Neural cell (in vitro differentiated cells): ENCODE measurements around the gene KATNAL1. TPM values are rescaled to one million over a fixed set of nuclear protein-coding genes. Genes with fewer than 3 reads are reported as not detected.

Experiments used
- H2AFZ ChIP-seq: fragments of 200-600, 300-800 bp; sonication (generic), shearing (Covaris generic); 2 replicates; pipeline ENCODE4 v1.6.0; 2014; ENCODE audit warnings: low read depth, mild to moderate bottlenecking, antibody characterized with exemption, low read length, moderate library complexity
- H3F3A ChIP-seq: fragments of 200-600 bp; shearing (Covaris generic); 2 replicates; pipeline ENCODE4 v1.6.1; 2016; ENCODE audit warnings: mild to moderate bottlenecking, moderate library complexity, mixed read lengths, antibody characterized with exemption, low read length; ENCODE audit not compliant: insufficient read depth, poor library complexity, severe bottlenecking
- H3K27ac ChIP-seq: fragments of 200-600, 300-800 bp; sonication (generic), shearing (Covaris generic); 2 replicates; pipeline ENCODE4 v1.5.1; 2014; ENCODE audit warnings: mild to moderate bottlenecking, low read length, moderate library complexity
- H3K27me3 ChIP-seq: fragments of 300-800, 200-600 bp; sonication (generic), shearing (Covaris generic); 2 replicates; pipeline ENCODE4 v1.6.0; 2014; ENCODE audit warnings: mild to moderate bottlenecking, low read depth, low read length, moderate library complexity; ENCODE audit not compliant: insufficient read depth
- H3K36me3 ChIP-seq: fragments of 300-800, 200-600 bp; sonication (generic), shearing (Covaris generic); 2 replicates; pipeline ENCODE4 v1.5.1; 2014; ENCODE audit warnings: mild to moderate bottlenecking, antibody characterized with exemption, low read length, moderate library complexity; ENCODE audit not compliant: insufficient read depth
- H3K4me2 ChIP-seq: fragments of 300-800, 200-600 bp; sonication (generic), shearing (Covaris generic); 2 replicates; pipeline ENCODE4 v1.6.0; 2014; ENCODE audit warnings: mild to moderate bottlenecking, low read length
- H3K4me3 ChIP-seq: fragments of 300-800, 200-600 bp; sonication (generic), shearing (Covaris generic); 2 replicates; pipeline ENCODE4 v1.5.1; 2014; ENCODE audit warnings: mild to moderate bottlenecking, low read length, moderate library complexity
- H3K79me2 ChIP-seq: fragments of 200-600 bp; shearing (Covaris generic); replicated peaks from 2 replicates; pipeline ENCODE4 v1.6.0; 2014; ENCODE audit warnings: mild to moderate bottlenecking, low read length, moderate library complexity; ENCODE audit not compliant: insufficient read depth
- H3K9ac ChIP-seq: fragments of 300-800, 200-600 bp; sonication (generic), shearing (Covaris generic); 2 replicates; pipeline ENCODE4 v1.6.1; 2016; ENCODE audit warnings: mild to moderate bottlenecking, low read length, mixed read lengths
- H3K9me2 ChIP-seq: fragments of 200-600 bp; shearing (Covaris generic); 2 replicates; pipeline ENCODE4 v1.6.1; 2016; ENCODE audit warnings: mild to moderate bottlenecking, low read length, mixed read lengths; ENCODE audit not compliant: insufficient read depth
- H3K9me3 ChIP-seq: fragments of 200-600, 300-800 bp; sonication (generic), shearing (Covaris generic); 2 replicates; pipeline ENCODE4 v1.6.1; 2016; ENCODE audit warnings: mild to moderate bottlenecking, mixed run types, low read length, moderate library complexity, mixed read lengths
- H4K20me1 ChIP-seq: fragments of 200-600 bp; shearing (Covaris generic); 2 replicates; pipeline ENCODE4 v1.6.1; 2016; ENCODE audit warnings: mild to moderate bottlenecking, mixed run types; ENCODE audit not compliant: insufficient read depth
- EP300 ChIP-seq: fragments of 450-650 bp; conservative IDR thresholded peaks from 2 replicates; pipeline ENCODE4 v1.6.1; 2014; ENCODE audit warnings: antibody characterized with exemption, mild to moderate bottlenecking, moderate library complexity; ENCODE audit not compliant: poor library complexity, severe bottlenecking
- EZH2 ChIP-seq: fragments of 200-600, 300-800 bp; shearing (Covaris generic), sonication (generic); IDR thresholded peaks from 2 replicates; pipeline ENCODE4 v1.6.1; 2014; ENCODE audit warnings: antibody characterized with exemption, low read length, borderline replicate concordance, mild to moderate bottlenecking; ENCODE audit not compliant: insufficient read depth, poor library complexity, severe bottlenecking
- MXI1 ChIP-seq: fragments of 450-650 bp; conservative IDR thresholded peaks from 2 replicates; pipeline ENCODE4 v1.6.1; 2014; ENCODE audit warnings: antibody characterized with exemption, mild to moderate bottlenecking; ENCODE audit not compliant: poor library complexity, severe bottlenecking
- POLR2AphosphoS5 ChIP-seq: IDR thresholded peaks from 2 replicates; pipeline ENCODE4 v1.6.1; 2012
- RAD21 ChIP-seq: fragments of 450-650 bp; conservative IDR thresholded peaks from 2 replicates; pipeline ENCODE4 v1.6.1; 2014; ENCODE audit warnings: antibody characterized with exemption, mild to moderate bottlenecking, moderate library complexity
- REST ChIP-seq: IDR thresholded peaks from 2 replicates; pipeline ENCODE4 v1.6.1; 2012; ENCODE audit warnings: borderline replicate concordance
- SMC3 ChIP-seq: fragments of 450-650 bp; conservative IDR thresholded peaks from 2 replicates; pipeline ENCODE4 v1.6.1; 2014; ENCODE audit warnings: antibody characterized with exemption, mild to moderate bottlenecking, moderate library complexity; ENCODE audit not compliant: poor library complexity
- polyA plus RNA-seq: library from polyadenylated mRNA; depleted of rRNA; stranded (reverse); fragments of >200 nt; gene quantifications from 2 replicates; pipeline ENCODE4 v1.2.3, GENCODE V29; 2014
- TF ChIP-seq, protein P1 (sequence below): fragments of 450-650 bp; IDR thresholded peaks from 2 replicates; pipeline ENCODE4 v1.5.1; 2014; ENCODE audit warnings: antibody characterized with exemption, mild to moderate bottlenecking, moderate library complexity; ENCODE audit not compliant: poor library complexity, severe bottlenecking

The KATNAL1 gene
- polyA plus RNA-seq, 1 donor from 2014 or later, result 24.9 TPM

DNA sequence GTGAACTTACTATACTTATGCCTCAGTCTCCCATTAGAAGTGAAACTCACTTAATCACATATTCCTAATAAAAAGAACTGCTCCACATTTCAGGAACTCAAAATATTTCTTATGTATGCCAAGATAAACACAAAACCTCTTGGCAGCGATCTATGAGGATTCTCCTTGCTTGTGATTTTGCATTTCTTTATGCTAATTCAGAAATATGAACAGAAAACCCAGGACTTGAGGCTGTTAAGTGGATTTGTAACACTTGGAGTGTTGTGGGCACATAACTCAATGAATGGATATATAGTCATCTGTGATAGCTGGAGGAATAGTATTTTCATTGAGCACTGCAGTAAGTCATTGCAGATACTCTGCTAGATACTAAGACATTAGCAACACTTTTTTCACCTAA is 5.6 kb upstream of the KATNAL1 start (continued):
- TF ChIP-seq, protein P1, sequence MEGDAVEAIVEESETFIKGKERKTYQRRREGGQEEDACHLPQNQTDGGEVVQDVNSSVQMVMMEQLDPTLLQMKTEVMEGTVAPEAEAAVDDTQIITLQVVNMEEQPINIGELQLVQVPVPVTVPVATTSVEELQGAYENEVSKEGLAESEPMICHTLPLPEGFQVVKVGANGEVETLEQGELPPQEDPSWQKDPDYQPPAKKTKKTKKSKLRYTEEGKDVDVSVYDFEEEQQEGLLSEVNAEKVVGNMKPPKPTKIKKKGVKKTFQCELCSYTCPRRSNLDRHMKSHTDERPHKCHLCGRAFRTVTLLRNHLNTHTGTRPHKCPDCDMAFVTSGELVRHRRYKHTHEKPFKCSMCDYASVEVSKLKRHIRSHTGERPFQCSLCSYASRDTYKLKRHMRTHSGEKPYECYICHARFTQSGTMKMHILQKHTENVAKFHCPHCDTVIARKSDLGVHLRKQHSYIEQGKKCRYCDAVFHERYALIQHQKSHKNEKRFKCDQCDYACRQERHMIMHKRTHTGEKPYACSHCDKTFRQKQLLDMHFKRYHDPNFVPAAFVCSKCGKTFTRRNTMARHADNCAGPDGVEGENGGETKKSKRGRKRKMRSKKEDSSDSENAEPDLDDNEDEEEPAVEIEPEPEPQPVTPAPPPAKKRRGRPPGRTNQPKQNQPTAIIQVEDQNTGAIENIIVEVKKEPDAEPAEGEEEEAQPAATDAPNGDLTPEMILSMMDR, result no peak

- Histone ChIP-seq H3K4me2 (no peak overlapping the region), H3K27ac (no peak overlapping the region), H3F3A (no peaks in the 10 kb centered on the region)
Measured at GRCh38 chr13:30308548-30308947, 1.2 kb upstream of the KATNAL1 start.

DNA sequence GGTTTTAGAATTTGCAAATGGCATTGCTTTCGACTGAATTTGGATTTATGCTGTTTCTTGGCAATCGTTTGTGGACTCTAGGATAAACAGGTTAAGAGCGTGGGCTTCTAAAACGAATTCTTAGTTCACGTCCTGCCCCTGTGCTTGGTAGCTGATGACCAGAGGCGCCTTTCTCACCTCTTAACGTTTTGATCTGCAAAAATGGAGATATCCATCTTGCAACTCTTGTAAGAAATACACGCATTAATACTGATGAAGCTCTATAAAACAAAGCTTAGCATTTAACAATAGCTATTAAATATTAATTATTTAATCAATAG is 580 bp upstream of the KATNAL1 start:
- peaks cover 37% of the 10 kb centered on the region for H3K79me2 ChIP-seq
- H3K36me3 ChIP-seq, result no peaks in the 10 kb centered on the region
- no peaks in the 10 kb centered on the region for H3K27me3 ChIP-seq
- H2AFZ ChIP-seq, result peak overlapping the region; percentile 27
- H3F3A ChIP-seq, result no peaks in the 10 kb centered on the region
- H3K9me2 ChIP-seq, result no peaks in the 10 kb centered on the region
- no peaks in the 10 kb centered on the region for H4K20me1 ChIP-seq
- TF ChIP-seq SMC3 (no peak), POLR2AphosphoS5 (no peak)
- TF ChIP-seq, protein P1, result no peak
- no peaks in the 10 kb centered on the region for H3K9me3 ChIP-seq
- peak overlapping the region; percentile 86 for H3K9ac ChIP-seq
- H3K27ac ChIP-seq, result peak overlapping the region; percentile 79
- peak overlapping the region; percentile 88 for H3K4me3 ChIP-seq
- H3K4me2 ChIP-seq, result peak overlapping the region; percentile 59

More at GRCh38 chr13:30308548-30308947, 1.2 kb upstream of the KATNAL1 start:
- no peak overlapping the region for H2AFZ ChIP-seq
- no peak overlapping the region for H3K4me3 ChIP-seq
- TF ChIP-seq RAD21, result no peak
- no peak for TF ChIP-seq EZH2
- TF ChIP-seq SMC3, result no peak
- TF ChIP-seq EP300, result no peak
- no peak for TF ChIP-seq REST
- TF ChIP-seq MXI1, result no peak
- no peaks in the 10 kb centered on the region for H3K9me3 ChIP-seq
- H3K79me2 ChIP-seq, result peaks cover 31% of the 10 kb centered on the region
- H3K9me2 ChIP-seq, result no peaks in the 10 kb centered on the region
- no peaks in the 10 kb centered on the region for H3K27me3 ChIP-seq
- no peaks in the 10 kb centered on the region for H4K20me1 ChIP-seq
- H3K36me3 ChIP-seq, result no peaks in the 10 kb centered on the region
- H3K9ac ChIP-seq, result no peak overlapping the region
